A172 (cell line): ENCODE data around the gene NTSR1. TPM values are rescaled to one million over a fixed set of nuclear protein-coding genes. Genes with fewer than 3 reads are reported as not detected.

Experiments
- DNase-seq: peaks from one replicate; pipeline ENCODE4 v3.0.0-alpha.2; 2015; ENCODE audit warnings: low spot score
- total RNA-seq: library from RNA; depleted of rRNA; stranded (reverse); fragments of >200 nt; shearing (Covaris generic); gene quantifications from 2 replicates; pipeline ENCODE4 v1.2.3, GENCODE V29; 2014

Gene NTSR1
- total RNA-seq, 1 experiment from 2014 or later, result 9.0 TPM

GRCh38 chr20:62739581-62740285 is 31.1 kb downstream of the NTSR1 start:
- peak; percentile 92 for DNase-seq

GRCh38 chr20:62740286-62741141 is 31.9 kb downstream of the NTSR1 start:
- peak; percentile 98 for DNase-seq

- DNase-seq, result peak; percentile 85
Measured at GRCh38 chr20:62741191-62741691, 32.6 kb downstream of the NTSR1 start.

DNA sequence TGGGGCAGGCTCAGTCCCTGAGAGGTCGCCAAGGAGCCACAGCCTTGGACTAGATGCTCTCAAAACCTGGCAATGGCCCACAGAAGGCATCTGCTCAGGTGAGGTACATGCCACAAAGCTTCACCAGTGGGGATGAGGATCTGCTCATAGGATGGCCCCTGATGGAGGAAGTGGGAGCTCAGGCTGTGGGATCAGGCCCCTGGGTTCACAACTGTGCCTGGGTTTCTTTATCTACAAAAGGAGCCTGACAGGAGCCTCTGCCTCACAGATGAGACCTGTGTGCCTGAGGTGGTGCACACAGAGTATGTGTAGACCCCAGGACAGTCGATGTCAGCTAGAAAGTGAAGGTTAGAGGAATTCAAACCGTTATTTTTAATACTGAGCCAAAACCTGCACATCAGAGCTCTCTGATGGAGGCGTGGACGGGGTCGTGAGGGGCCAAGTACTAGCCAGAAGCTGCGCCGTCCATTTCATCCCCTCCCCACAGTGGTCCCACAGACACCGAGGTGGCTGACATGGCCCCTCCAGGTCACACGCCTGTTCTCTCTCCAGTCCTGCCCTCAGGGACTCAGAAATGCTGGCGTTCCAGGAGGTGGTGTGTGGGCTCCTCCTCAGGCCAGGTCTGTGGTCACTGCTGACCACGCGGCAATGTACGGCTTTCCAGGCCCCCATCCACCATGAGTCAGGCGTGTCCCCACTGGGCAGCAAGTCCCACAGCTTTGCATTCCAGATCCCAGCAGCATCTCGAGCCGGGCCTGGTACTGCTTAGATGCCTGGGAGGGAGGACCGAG is 33.3 kb downstream of the NTSR1 start:
- peak; percentile 69 for DNase-seq

- DNase-seq, result no peak
Measured at GRCh38 chr20:62742550-62742949, 33.9 kb downstream of the NTSR1 start.

- DNase-seq, result no peak
Measured at GRCh38 chr20:62742979-62743776, 34.5 kb downstream of the NTSR1 start.

- DNase-seq, result no peak
Measured at GRCh38 chr20:62743777-62744317, 35.2 kb downstream of the NTSR1 start.

- no peak for DNase-seq
Measured at GRCh38 chr20:62744741-62745191, 36.1 kb downstream of the NTSR1 start.

GRCh38 chr20:62745279-62745951 is 36.8 kb downstream of the NTSR1 start:
- no peak for DNase-seq

DNA sequence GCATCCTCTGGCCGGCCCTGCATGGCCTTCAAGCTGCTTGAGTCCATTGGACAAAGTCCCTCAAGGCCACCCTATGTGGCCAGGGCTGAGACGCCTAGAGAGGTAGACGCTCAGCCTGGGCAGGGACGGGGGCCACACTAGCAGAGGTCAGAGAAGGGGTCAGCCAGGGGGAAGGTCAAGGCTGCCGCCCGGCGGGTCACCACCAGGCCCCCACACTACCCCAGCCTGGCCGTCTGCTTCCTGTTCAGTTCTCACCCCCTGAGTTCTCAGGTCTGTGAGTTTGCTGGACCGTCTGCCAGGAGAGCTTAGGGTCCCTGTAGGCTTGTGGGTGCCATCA is 37.3 kb downstream of the NTSR1 start:
- no peak for DNase-seq

DNA sequence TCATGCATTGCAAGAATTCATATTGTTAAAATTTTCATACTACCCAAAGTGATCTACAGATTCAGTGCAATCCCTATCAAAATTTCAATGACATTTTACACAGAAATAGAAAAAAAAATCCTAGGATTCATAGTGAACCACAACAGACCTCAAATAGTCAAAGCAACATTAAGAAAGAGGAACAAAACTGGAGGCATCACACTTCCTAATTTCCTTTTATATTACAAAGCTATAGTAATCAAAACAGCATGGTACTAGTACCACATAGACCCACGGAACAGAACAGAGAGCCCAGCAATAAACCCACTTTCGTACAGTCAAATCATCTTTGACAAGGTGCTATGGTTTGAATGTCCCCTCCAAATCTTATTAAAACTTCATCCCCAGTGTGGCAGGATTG is 39.7 kb downstream of the NTSR1 start:
- no peak for DNase-seq

DNA sequence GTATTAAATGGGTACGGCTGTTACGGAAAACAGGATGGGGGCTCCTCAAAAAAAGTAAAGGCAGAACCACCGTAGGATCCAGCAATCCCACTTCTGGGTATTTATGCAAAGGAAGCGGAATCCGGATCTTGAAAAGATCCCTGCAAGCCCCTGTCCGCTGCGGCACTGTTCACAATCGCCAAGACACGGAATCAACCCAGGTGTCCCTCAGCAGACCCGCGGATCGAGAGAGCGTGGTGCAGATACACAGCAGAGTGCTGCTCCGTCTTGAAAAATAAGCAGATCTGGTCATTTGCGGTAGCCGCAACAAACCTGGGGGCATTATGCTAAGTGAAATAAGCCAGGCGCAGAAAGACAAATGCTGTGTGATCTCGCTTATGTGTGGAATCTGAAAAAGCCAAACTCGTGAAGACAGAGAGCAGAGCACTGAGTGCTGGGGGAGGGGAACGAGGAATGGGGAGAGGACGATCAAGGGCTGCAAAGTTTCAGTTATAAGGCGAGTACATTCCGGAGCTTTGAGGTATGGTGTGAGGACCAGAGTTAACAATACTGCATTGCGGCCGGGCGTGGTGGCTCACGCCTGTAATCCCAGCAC is 41.3 kb downstream of the NTSR1 start:
- no peak for DNase-seq

GRCh38 chr20:62751551-62752150 is 43.0 kb downstream of the NTSR1 start:
- no peak for DNase-seq

- no peak for DNase-seq
Measured at GRCh38 chr20:62752181-62752670, 43.6 kb downstream of the NTSR1 start.

- peak; percentile 47 for DNase-seq
Measured at GRCh38 chr20:62752671-62753501, 44.2 kb downstream of the NTSR1 start.

DNA sequence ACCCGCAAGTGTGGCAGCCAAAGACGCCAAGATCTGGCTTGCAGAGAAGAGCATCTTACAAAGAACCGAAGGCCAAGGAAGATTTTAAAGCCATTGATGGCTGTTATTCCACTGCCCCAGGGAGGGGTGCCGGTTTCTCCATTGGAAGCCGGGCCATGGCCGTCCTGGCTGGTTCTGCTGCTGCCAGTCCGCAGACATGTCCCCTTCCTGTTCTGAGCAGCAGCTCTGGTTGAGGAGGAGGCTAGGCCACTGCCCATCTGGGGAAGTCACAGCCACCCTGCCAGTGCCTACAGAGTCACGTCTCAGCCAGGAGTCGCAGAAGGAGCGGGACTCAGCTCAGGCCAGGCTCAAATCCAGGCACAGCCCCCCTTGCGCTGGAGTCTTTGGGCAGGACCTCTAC is 45.0 kb downstream of the NTSR1 start:
- no peak for DNase-seq

DNA sequence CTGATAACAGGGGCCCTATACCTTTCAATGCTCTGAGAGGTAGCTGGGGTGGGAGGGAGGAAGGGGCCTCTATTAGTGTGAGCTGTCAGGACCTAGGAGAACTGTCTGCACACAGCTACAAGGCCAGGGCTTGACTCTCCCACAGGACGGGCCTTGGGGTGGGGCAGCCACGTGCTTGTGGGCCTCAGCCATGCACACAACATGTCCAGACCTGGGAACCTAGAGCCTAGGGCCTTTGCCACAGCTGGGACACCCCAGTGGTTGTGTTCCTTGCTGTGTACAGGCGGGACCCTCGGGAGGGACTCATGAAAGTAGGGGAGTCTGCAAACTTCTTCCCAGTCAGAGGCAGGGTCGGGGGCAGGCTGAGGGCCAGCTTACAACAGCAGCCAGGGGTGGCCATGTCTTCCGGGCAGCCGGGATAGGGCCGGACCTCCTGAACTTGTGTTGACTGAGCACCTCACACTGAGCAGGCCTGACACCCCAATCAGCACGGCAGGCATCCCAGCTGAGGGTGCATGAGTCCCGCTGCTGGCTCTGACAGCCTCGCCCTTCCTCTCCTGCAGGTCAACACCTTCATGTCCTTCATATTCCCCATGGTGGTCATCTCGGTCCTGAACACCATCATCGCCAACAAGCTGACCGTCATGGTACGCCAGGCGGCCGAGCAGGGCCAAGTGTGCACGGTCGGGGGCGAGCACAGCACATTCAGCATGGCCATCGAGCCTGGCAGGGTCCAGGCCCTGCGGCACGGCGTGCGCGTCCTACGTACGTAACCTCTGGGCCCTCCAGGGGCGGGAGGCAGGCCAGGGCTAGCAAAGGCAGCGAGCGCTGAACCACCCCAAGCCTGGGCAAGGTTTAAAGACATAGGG is 45.7 kb downstream of the NTSR1 start:
- DNase-seq, result no peak

GRCh38 chr20:62754991-62755356 is 46.3 kb downstream of the NTSR1 start:
- no peak for DNase-seq
